HepG2 (cell line): Measurements from ENCODE around the gene RPS25. TPM values are rescaled to one million over a fixed set of nuclear protein-coding genes. Genes with fewer than 3 reads are reported as not detected.
A peak's percentile ranks its signal among the peaks of the same experiment; 100 is the strongest.

Source experiments
- ADNP ChIP-seq: sonication (generic); formaldehyde crosslinking; IDR thresholded peaks from 2 replicates; pipeline ENCODE4 v1.4.0; 2020; ENCODE audit warnings: missing genetic modification reagents
- AKAP8 ChIP-seq: sonication (generic); formaldehyde crosslinking; IDR thresholded peaks from 2 replicates; pipeline ENCODE4 v1.5.1; 2020; ENCODE audit warnings: mild to moderate bottlenecking, missing genetic modification reagents
- DPF2 ChIP-seq: sonication (generic); formaldehyde crosslinking; IDR thresholded peaks from 2 replicates; pipeline ENCODE4 v1.4.0; 2020; ENCODE audit warnings: mild to moderate bottlenecking, low read depth, missing genetic modification reagents, borderline replicate concordance
- MYC ChIP-seq: sonication (generic); formaldehyde crosslinking; IDR thresholded peaks from 2 replicates; pipeline ENCODE4 v1.9.0; 2021; ENCODE audit warnings: missing genetic modification reagents, borderline replicate concordance
- PHF21A ChIP-seq: sonication (generic); formaldehyde crosslinking; IDR thresholded peaks from 2 replicates; pipeline ENCODE4 v1.5.0; 2020; ENCODE audit warnings: mild to moderate bottlenecking, missing genetic modification reagents
- TCF12 ChIP-seq, 2 experiments: fragments of 450-650 bp in 1 of 2; sonication (generic) in 1 of 2; formaldehyde crosslinking in 1 of 2; IDR thresholded peaks; 2 replicates each; pipeline versions ENCODE4 v1.6.1 to v1.8.0; 2017 to 2022; ENCODE audit warnings: antibody characterized with exemption in 1 of 2, mild to moderate bottlenecking in 1 of 2, missing genetic modification reagents in 1 of 2, moderate library complexity in 1 of 2
- TP53 ChIP-seq: sonication (generic); formaldehyde crosslinking; conservative IDR thresholded peaks from 2 replicates; pipeline ENCODE4 v1.4.0; 2020; ENCODE audit warnings: missing genetic modification reagents
- U2AF1 ChIP-seq: fragments of 200-400 bp; formaldehyde crosslinking; optimal IDR thresholded peaks from 2 replicates; pipeline ENCODE3; 2017; ENCODE audit warnings: mild to moderate bottlenecking, low read depth, low read length
- ZFAT ChIP-seq: sonication (generic); formaldehyde crosslinking; conservative IDR thresholded peaks from 2 replicates; pipeline ENCODE4 v1.8.1; 2023; ENCODE audit warnings: missing genetic modification reagents, inconsistent platforms
- ZNF124 ChIP-seq: sonication (generic); formaldehyde crosslinking; IDR thresholded peaks from 2 replicates; pipeline ENCODE4 v1.4.0; 2020; ENCODE audit warnings: missing genetic modification reagents
- ZNF263 ChIP-seq: sonication (generic); formaldehyde crosslinking; IDR thresholded peaks from 2 replicates; pipeline ENCODE4 v1.4.0; 2020; ENCODE audit warnings: missing genetic modification reagents
- ZNF431 ChIP-seq: sonication (generic); formaldehyde crosslinking; IDR thresholded peaks from 2 replicates; pipeline ENCODE4 v1.9.0; 2022; ENCODE audit warnings: missing genetic modification reagents, low read depth, mild to moderate bottlenecking, borderline replicate concordance
- ZNF558 ChIP-seq: sonication (generic); formaldehyde crosslinking; IDR thresholded peaks from 2 replicates; pipeline ENCODE4 v1.9.0; 2022; ENCODE audit warnings: mild to moderate bottlenecking, missing genetic modification reagents, borderline replicate concordance
- polyA plus RNA-seq, 8 experiments: library from polyadenylated mRNA; depleted of rRNA in 3 of 8; stranded (reverse) in 7 of 8; unstranded in 1 of 8; fragments of >200 nt; fragmentation: Illumina TruSeq in 4 of 8; extraction: Trizol in 4 of 8; gene quantifications; 2 replicates each; pipeline versions ENCODE4 v1.2.1 to v1.2.3, GENCODE V29; 2011 to 2016; ENCODE audit warnings: low read depth in 4 of 8, missing spikeins in 1 of 8, mixed read lengths in 1 of 8; ENCODE audit not compliant: insufficient read depth in 1 of 8
- total RNA-seq, 5 experiments: library from RNA; depleted of rRNA; stranded (reverse); fragments of >200 nt; fragmentation: Illumina TruSeq; extraction: Trizol; gene quantifications; 2 replicates each; pipeline ENCODE4 v1.2.3, GENCODE V29; 2016; ENCODE audit warnings: low read depth in 1 of 5
- TF ChIP-seq, protein P1 (sequence below): sonication (generic); formaldehyde crosslinking; IDR thresholded peaks from 2 replicates; pipeline ENCODE4 v1.5.0; 2020; ENCODE audit warnings: mild to moderate bottlenecking, missing genetic modification reagents, borderline replicate concordance
- TF ChIP-seq, protein P2 (sequence below): sonication (generic); formaldehyde crosslinking; IDR thresholded peaks from 2 replicates; pipeline ENCODE4 v1.4.0; 2020; ENCODE audit warnings: missing genetic modification reagents, borderline replicate concordance
- TF ChIP-seq, protein P3 (sequence below): sonication (generic); formaldehyde crosslinking; IDR thresholded peaks from 2 replicates; pipeline ENCODE4 v1.8.0; 2023; ENCODE audit warnings: mild to moderate bottlenecking, missing genetic modification reagents

Gene RPS25
- total and polyA plus RNA-seq, 2 of the 13 experiments (the other 11 are each of a cell fraction or from before 2014, with no cell fraction given): 839 to 1,415 TPM

DNA sequence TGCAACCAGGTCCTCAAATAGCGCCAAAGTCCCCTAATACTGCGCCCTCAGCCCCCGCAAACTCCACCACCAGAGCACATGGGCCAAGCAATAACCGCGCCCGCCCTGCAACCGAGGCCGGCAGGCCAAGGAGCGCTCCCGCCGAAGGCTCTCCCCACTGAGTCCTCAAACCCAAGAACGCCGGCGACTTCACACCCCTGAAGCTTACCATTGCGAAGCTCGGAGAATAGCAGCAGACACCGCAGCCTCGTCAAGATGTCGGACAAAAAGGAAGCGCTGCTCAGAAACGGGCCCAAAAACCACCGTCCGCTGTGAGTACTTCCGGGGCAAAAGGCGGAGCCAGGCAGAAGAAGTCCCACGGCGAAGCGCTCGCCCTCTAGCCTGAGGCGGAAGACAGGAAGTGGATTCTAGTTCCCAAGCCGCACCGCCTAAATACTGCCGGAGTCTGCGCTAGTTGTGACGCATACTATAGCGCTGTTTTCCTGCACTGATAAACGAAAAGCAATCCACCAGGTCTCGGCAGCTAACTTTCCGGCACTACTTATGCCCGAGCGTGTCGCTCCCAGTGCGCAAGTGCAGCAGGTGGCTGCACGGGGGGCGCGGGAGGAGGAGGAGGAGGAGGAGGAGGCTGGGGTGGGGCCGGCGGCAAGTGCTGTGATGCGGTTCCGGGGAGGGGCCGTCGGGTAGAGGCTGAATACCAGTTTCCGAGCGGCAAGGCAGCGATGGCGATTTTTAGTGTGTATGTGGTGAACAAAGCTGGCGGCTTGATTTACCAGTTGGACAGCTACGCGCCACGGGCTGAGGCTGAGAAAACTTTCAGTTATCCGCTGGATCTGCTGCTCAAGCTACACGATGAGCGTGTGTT is at the start of gene RPS25, which contains the start of gene TRAPPC4 (continued):
- TF ChIP-seq, protein P1, sequence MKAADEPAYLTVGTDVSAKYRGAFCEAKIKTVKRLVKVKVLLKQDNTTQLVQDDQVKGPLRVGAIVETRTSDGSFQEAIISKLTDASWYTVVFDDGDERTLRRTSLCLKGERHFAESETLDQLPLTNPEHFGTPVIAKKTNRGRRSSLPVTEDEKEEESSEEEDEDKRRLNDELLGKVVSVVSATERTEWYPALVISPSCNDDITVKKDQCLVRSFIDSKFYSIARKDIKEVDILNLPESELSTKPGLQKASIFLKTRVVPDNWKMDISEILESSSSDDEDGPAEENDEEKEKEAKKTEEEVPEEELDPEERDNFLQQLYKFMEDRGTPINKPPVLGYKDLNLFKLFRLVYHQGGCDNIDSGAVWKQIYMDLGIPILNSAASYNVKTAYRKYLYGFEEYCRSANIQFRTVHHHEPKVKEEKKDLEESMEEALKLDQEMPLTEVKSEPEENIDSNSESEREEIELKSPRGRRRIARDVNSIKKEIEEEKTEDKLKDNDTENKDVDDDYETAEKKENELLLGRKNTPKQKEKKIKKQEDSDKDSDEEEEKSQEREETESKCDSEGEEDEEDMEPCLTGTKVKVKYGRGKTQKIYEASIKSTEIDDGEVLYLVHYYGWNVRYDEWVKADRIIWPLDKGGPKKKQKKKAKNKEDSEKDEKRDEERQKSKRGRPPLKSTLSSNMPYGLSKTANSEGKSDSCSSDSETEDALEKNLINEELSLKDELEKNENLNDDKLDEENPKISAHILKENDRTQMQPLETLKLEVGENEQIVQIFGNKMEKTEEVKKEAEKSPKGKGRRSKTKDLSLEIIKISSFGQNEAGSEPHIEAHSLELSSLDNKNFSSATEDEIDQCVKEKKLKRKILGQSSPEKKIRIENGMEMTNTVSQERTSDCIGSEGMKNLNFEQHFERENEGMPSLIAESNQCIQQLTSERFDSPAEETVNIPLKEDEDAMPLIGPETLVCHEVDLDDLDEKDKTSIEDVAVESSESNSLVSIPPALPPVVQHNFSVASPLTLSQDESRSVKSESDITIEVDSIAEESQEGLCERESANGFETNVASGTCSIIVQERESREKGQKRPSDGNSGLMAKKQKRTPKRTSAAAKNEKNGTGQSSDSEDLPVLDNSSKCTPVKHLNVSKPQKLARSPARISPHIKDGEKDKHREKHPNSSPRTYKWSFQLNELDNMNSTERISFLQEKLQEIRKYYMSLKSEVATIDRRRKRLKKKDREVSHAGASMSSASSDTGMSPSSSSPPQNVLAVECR (CRISPR knock-in tag): peak; percentile 89
- no peak for TF ChIP-seq ZFAT
- no peak for TF ChIP-seq TCF12 (IDR thresholded peaks at IDR 0.05)
- no peak for TF ChIP-seq TCF12 (CRISPR knock-in tag; IDR thresholded peaks at IDR 0.05)
- TF ChIP-seq ZNF431 (CRISPR knock-in tag): peak; percentile 75; the same call in 1 of the 2 replicates
- peak; percentile 94 for TF ChIP-seq MYC (CRISPR knock-in tag)
- TF ChIP-seq ADNP (CRISPR knock-in tag): no peak
- TF ChIP-seq, protein P2, sequence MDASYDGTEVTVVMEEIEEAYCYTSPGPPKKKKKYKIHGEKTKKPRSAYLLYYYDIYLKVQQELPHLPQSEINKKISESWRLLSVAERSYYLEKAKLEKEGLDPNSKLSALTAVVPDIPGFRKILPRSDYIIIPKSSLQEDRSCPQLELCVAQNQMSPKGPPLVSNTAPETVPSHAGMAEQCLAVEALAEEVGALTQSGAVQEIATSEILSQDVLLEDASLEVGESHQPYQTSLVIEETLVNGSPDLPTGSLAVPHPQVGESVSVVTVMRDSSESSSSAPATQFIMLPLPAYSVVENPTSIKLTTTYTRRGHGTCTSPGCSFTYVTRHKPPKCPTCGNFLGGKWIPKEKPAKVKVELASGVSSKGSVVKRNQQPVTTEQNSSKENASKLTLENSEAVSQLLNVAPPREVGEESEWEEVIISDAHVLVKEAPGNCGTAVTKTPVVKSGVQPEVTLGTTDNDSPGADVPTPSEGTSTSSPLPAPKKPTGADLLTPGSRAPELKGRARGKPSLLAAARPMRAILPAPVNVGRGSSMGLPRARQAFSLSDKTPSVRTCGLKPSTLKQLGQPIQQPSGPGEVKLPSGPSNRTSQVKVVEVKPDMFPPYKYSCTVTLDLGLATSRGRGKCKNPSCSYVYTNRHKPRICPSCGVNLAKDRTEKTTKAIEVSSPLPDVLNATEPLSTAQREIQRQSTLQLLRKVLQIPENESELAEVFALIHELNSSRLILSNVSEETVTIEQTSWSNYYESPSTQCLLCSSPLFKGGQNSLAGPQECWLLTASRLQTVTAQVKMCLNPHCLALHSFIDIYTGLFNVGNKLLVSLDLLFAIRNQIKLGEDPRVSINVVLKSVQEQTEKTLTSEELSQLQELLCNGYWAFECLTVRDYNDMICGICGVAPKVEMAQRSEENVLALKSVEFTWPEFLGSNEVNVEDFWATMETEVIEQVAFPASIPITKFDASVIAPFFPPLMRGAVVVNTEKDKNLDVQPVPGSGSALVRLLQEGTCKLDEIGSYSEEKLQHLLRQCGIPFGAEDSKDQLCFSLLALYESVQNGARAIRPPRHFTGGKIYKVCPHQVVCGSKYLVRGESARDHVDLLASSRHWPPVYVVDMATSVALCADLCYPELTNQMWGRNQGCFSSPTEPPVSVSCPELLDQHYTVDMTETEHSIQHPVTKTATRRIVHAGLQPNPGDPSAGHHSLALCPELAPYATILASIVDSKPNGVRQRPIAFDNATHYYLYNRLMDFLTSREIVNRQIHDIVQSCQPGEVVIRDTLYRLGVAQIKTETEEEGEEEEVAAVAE (CRISPR knock-in tag): 0 out of 2 replicates have a peak, but pooled peaks have one; percentile 33
- TF ChIP-seq PHF21A (CRISPR knock-in tag): peak; percentile 73; the same call in 1 of the 2 replicates
- TF ChIP-seq U2AF1: peak; percentile 36
- peak; percentile 56; the same call in 1 of the 2 replicates for TF ChIP-seq AKAP8
- TF ChIP-seq DPF2: no peak
- peak; percentile 88 for TF ChIP-seq ZNF263
- TF ChIP-seq ZNF558: no peak; the same call in 1 of the 2 replicates
- TF ChIP-seq ZNF124 (CRISPR knock-in tag): peak; percentile 82; the same call in 1 of the 2 replicates
- TF ChIP-seq TP53: no peak
- TF ChIP-seq, protein P3, sequence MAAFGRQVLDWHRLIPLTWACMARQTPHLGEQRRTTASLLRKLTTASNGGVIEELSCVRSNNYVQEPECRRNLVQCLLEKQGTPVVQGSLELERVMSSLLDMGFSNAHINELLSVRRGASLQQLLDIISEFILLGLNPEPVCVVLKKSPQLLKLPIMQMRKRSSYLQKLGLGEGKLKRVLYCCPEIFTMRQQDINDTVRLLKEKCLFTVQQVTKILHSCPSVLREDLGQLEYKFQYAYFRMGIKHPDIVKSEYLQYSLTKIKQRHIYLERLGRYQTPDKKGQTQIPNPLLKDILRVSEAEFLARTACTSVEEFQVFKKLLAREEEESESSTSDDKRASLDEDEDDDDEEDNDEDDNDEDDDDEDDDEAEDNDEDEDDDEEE (CRISPR knock-in tag): 0 out of 2 replicates have a peak, but pooled peaks have one; percentile 36
